22Rv1 (cell line): ENCODE data around the gene SLC4A3.

Experiments
- ZFX ChIP-seq: fragments of 450-650 bp; IDR thresholded peaks from 2 replicates; pipeline ENCODE4 v1.6.1; 2017; ENCODE audit warnings: antibody characterized with exemption, borderline replicate concordance
- TF ChIP-seq, protein P1 (sequence below): fragments of 450-650 bp; IDR thresholded peaks from 2 replicates; pipeline ENCODE4 v1.5.1; 2017; ENCODE audit warnings: mild to moderate bottlenecking

DNA sequence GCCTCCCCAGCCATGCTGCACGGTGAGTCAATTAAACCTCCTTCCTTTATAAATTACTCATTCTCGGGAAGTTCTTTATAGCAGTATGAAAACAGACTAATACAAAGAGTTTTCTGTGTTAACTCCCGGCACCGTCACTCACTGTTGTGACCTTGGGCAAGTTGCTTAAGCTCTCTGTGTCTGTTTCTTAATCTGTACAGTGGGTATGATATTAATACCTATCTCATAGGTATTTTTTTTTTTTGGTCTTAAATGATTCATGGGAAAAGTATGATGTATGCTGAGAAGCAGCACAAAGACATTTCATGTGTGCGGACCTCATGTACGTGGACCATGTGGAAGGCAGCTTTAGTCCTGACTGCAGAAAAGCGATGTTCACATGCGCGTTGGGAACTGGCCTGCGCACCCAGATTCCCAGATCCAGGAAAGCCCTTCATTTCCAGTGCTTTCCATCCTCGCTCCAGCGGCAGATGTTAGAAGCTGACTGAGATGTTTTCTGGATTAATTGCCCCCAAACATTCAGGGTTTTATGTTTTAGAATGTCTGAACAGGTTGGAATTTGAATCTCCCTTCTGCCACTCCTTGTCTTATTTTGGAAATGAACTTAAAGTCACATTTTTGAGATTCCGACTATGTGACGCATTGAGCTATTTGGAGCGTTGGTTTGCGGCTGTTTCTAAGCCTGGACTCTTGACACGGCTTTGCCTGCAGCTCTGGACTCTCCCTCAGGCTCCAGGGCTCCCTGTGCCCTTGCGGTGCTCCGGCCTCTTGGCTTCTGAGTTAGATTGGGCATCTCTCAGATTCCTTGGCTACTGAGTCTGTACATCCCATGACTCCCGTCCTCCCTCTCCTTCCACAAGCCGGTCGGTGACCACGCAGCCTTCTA, 61.4 kb downstream of the SLC4A3 start:
- TF ChIP-seq, protein P1, sequence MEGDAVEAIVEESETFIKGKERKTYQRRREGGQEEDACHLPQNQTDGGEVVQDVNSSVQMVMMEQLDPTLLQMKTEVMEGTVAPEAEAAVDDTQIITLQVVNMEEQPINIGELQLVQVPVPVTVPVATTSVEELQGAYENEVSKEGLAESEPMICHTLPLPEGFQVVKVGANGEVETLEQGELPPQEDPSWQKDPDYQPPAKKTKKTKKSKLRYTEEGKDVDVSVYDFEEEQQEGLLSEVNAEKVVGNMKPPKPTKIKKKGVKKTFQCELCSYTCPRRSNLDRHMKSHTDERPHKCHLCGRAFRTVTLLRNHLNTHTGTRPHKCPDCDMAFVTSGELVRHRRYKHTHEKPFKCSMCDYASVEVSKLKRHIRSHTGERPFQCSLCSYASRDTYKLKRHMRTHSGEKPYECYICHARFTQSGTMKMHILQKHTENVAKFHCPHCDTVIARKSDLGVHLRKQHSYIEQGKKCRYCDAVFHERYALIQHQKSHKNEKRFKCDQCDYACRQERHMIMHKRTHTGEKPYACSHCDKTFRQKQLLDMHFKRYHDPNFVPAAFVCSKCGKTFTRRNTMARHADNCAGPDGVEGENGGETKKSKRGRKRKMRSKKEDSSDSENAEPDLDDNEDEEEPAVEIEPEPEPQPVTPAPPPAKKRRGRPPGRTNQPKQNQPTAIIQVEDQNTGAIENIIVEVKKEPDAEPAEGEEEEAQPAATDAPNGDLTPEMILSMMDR = no peak
- no peak for TF ChIP-seq ZFX
